Hepatocyte (in vitro differentiated cells): ENCODE measurements around the gene NPAS2.

Source experiments
- CTCF ChIP-seq: fragments of 200-600 bp; sonication (generic); IDR thresholded peaks from 2 replicates; pipeline ENCODE4 v1.5.1; 2016; ENCODE audit warnings: antibody characterized with exemption, mild to moderate bottlenecking; ENCODE audit not compliant: poor library complexity
- EZH2 ChIP-seq: fragments of 200-600 bp; sonication (generic); IDR thresholded peaks from 2 replicates; pipeline ENCODE4 v1.6.1; 2016; ENCODE audit warnings: antibody characterized with exemption, mild to moderate bottlenecking, borderline replicate concordance
- EZH2phosphoT487 ChIP-seq: fragments of 200-600 bp; sonication (generic); IDR thresholded peaks from one replicate; pipeline ENCODE4 v1.6.1; 2018; ENCODE audit warnings: antibody characterized with exemption, mild to moderate bottlenecking, low read depth, moderate library complexity; ENCODE audit not compliant: unreplicated experiment, severe bottlenecking

DNA sequence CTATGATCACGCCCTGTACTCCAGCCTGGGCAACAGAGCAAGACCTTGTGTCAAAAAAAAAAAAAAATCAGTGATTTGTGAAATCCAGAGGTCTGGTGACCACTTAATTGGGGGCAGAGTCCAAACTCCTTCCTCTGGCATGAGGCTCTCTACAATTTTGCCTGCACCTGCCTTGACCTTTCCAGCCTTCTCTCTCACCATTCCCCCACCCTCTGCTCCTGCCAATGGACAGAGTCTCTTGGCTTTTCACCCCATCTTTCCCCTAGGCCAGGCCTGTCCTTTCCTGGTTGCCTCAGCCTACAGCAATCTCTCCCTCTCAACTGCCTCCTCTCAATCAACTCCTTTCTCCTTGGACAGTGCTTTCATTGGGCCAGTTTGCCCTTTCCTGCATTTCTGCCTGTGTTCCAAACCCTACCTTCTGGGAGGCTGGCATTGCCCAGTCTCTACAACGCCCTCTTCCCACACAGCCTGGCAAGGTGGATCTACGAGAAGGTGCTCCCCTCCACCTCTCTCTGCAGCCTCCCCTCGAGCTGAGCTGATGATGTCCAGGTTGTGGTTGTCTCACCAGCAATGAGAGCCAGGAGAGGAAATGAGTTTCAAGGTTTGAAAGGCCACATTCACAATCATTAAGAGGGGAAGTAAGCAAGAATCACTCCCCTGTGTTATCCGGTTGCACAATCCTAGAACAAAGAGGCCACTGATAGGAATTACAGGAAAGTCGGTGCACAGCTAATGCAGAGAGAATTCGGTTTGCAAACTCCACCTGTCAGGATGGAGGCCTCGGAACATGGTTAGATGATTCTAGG, 39.5 kb upstream of the NPAS2 start:
- TF ChIP-seq CTCF (no peak), EZH2 (no peak), EZH2phosphoT487 (no peak)
